K562 (cell line): ENCODE measurements around the gene SEC23A. TPM values are rescaled to one million over a fixed set of nuclear protein-coding genes. Genes with fewer than 3 reads are reported as not detected.

Source experiments
- ATAC-seq: fragments of 200-7000 bp; cut with Tn5 transposase; 3 replicates; pipeline ENCODE4 v1.9.1; 2020; ENCODE audit warnings: moderate library complexity
- BruUV-seq: library from RNA; stranded (reverse); fragments of 400-500 nt; replicated peaks from 2 replicates; lab custom pipeline; 2021; lab: Mats Ljungman, UMichigan
- CTCF ChIA-PET: fragments of 300-600 bp; formaldehyde crosslinking; extraction: SDS; loops from one replicate; lab custom pipeline; 2021; ENCODE audit warnings: low intra/inter-chr PET ratio; lab: Yijun Ruan, JAX
- POLR2A ChIA-PET: fragments of 300-600, 350-650 bp; sonication (Branson Sonifier 250); formaldehyde crosslinking; extraction: SDS; loops from one replicate; lab custom pipeline; 2021; ENCODE audit warnings: antibody characterized with exemption, inconsistent platforms; lab: Yijun Ruan, JAX
- DNase-seq, 4 experiments: peaks; one replicate each; pipeline versions ENCODE4 v3.0.0 to v3.0.0-alpha.2; 2011 to 2018; ENCODE audit warnings: low spot score in 3 of 4, mixed read lengths in 3 of 4; ENCODE audit errors: extremely low read depth in 1 of 4
- FAIRE-seq: peaks from 2 replicates; lab custom pipeline; 2011; peaks lifted over from hg19 to GRCh38; lab: Jason Lieb, UNC
- H2AFZ ChIP-seq: 2 replicates; pipeline ENCODE4 v1.6.0; 2011; ENCODE audit warnings: low read depth, low read length, control low read depth, inconsistent platforms
- H3K27ac ChIP-seq: fragments of 200-600 bp; 3 replicates; pipeline ENCODE4 v1.8.0; 2011; ENCODE audit warnings: low read depth, mild to moderate bottlenecking, control low read depth, inconsistent platforms, low read length, moderate library complexity, mixed read lengths; ENCODE audit errors: extremely low read depth
- H3K27me3 ChIP-seq, 2 experiments: fragments of 300-600 bp in 1 of 2; 2 replicates in 1 of 2; 3 replicates in 1 of 2; pipeline versions ENCODE4 v1.6.0 to v1.8.0; 2011; ENCODE audit warnings: inconsistent platforms in 2 of 2, low read length in 2 of 2, mild to moderate bottlenecking in 1 of 2, mixed read lengths in 1 of 2, moderate library complexity in 1 of 2; ENCODE audit not compliant: control insufficient read depth in 2 of 2, insufficient read depth in 2 of 2
- H3K36me3 ChIP-seq: fragments of 300-600 bp; 3 replicates; pipeline ENCODE4 v1.8.0; 2011; ENCODE audit warnings: mild to moderate bottlenecking, low read length, inconsistent platforms; ENCODE audit not compliant: control insufficient read depth, insufficient read depth
- H3K4me1 ChIP-seq, 2 experiments: fragments of 200-600 bp in 1 of 2; replicated peaks in 1 of 2; 2 replicates in 1 of 2; 3 replicates in 1 of 2; pipeline versions ENCODE4 v1.5.1 to v1.8.0; 2011; ENCODE audit warnings: inconsistent platforms in 2 of 2, low read length in 2 of 2, mild to moderate bottlenecking in 1 of 2, mixed read lengths in 1 of 2, moderate library complexity in 1 of 2; ENCODE audit not compliant: control insufficient read depth in 2 of 2, insufficient read depth in 2 of 2
- H3K4me2 ChIP-seq: 2 replicates; pipeline ENCODE4 v1.6.1; 2011; ENCODE audit warnings: low read length, control low read depth, inconsistent platforms, mixed read lengths; ENCODE audit not compliant: insufficient read depth
- H3K4me3 ChIP-seq: fragments of 200-600 bp; sonication (generic), shearing (Covaris generic); 2 replicates; pipeline ENCODE4 v1.5.1; 2016; ENCODE audit warnings: control low read depth, inconsistent platforms
- H3K79me2 ChIP-seq: fragments of 200-600 bp; 3 replicates; pipeline ENCODE4 v1.8.0; 2011; ENCODE audit warnings: low read length, inconsistent platforms; ENCODE audit not compliant: control insufficient read depth, insufficient read depth
- H3K9ac ChIP-seq, 2 experiments: 2 replicates each; pipeline versions ENCODE4 v1.6.0 to v1.6.1; 2011; ENCODE audit warnings: low read depth in 2 of 2, low read length in 2 of 2, control low read depth in 1 of 2, inconsistent platforms in 1 of 2, mild to moderate bottlenecking in 1 of 2, mixed read lengths in 1 of 2; ENCODE audit not compliant: insufficient read depth in 1 of 2
- H3K9me1 ChIP-seq: one replicate; pipeline ENCODE4 v1.6.0; 2011; ENCODE audit warnings: inconsistent platforms, mild to moderate bottlenecking, low read length, moderate library complexity; ENCODE audit not compliant: control insufficient read depth, insufficient read depth
- H3K9me3 ChIP-seq: replicated peaks from 2 replicates; pipeline ENCODE4 v1.5.1; 2011; ENCODE audit warnings: low read depth, low read length, inconsistent platforms; ENCODE audit not compliant: control insufficient read depth, insufficient read depth
- H4K20me1 ChIP-seq: replicated peaks from 2 replicates; pipeline ENCODE4 v1.6.1; 2011; ENCODE audit warnings: low read length, inconsistent platforms, mixed read lengths; ENCODE audit not compliant: control insufficient read depth, insufficient read depth
- BACH1 ChIP-seq: fragments of 200-800 bp; sonication (Bioruptor generic); IDR thresholded peaks from 2 replicates; pipeline ENCODE4 v1.6.1; 2016; ENCODE audit warnings: missing genetic modification characterization, missing compliant biosample characterization
- MEF2A ChIP-seq: IDR thresholded peaks from 2 replicates; pipeline ENCODE4 v1.6.1; 2011; ENCODE audit warnings: low read depth, mild to moderate bottlenecking, low read length, moderate library complexity; ENCODE audit not compliant: control insufficient read depth
- TEAD4 ChIP-seq, 2 experiments: sonication (generic) in 1 of 2; formaldehyde crosslinking in 1 of 2; IDR thresholded peaks; 2 replicates each; pipeline versions ENCODE4 v1.6.1 to v1.8.0; 2012 to 2022; ENCODE audit warnings: borderline replicate concordance in 1 of 2, inconsistent platforms in 1 of 2, low read length in 1 of 2, mild to moderate bottlenecking in 1 of 2, missing genetic modification reagents in 1 of 2
- WGBS: fragments of 100-300 bp; shearing (Covaris generic); methylation state at CpG from one replicate; pipeline ENCODE4 v1.1.6; 2016; ENCODE audit warnings: low coverage, mixed read lengths; ENCODE audit not compliant: insufficient coverage; ENCODE audit errors: missing lambda C conversion rate; 5-methylcytosine and 5-hydroxymethylcytosine counted together
- in situ Hi-C: fragments of 300-500 bp; cut with MboI; formaldehyde crosslinking; loops from 4 replicates; pipeline ENCODE4 v1.15.0; 2018; ENCODE audit warnings: inconsistent platforms, mixed read lengths
- intact Hi-C: fragments of 100-400 bp; cut with micrococcal nuclease; formaldehyde crosslinking; loops from 2 replicates; pipeline ENCODE4 v1.14.2; 2022
- polyA plus RNA-seq, 8 experiments: library from polyadenylated mRNA; depleted of rRNA in 4 of 8; stranded (reverse) in 5 of 8; unstranded in 3 of 8; fragments of >200 nt; fragmentation: Nextera tagmentation in 2 of 8; fragmentation: Illumina TruSeq in 1 of 8; extraction: Ambion mirVana in 2 of 8; extraction: Trizol in 1 of 8; gene quantifications; 2 replicates each; pipeline versions ENCODE4 v1.2.1 to v1.2.3, GENCODE V29; 2011 to 2014; ENCODE audit warnings: inconsistent platforms in 1 of 8, missing spikeins in 1 of 8
- total RNA-seq, 7 experiments: library from RNA; depleted of rRNA in 6 of 7; stranded (reverse); fragments of >200 nt in 6 of 7; fragmentation: Illumina TruSeq in 2 of 7; extraction: Trizol in 2 of 7; gene quantifications; 2 replicates each; pipeline versions ENCODE4 v1.2.1 to v1.2.3, GENCODE V29; 2011 to 2021; ENCODE audit warnings: low replicate concordance in 1 of 7
- TF ChIP-seq, protein P1 (sequence below), 2 experiments: fragments of 450-650 bp; IDR thresholded peaks; 2 replicates each; pipeline ENCODE4 v1.6.1; 2016

Gene SEC23A
- total and polyA plus RNA-seq, 9 of the 15 experiments (the other 6 are each of a cell fraction or from before 2014, with no cell fraction given): 5.5 to 47.0 (median 14.5) TPM

DNA sequence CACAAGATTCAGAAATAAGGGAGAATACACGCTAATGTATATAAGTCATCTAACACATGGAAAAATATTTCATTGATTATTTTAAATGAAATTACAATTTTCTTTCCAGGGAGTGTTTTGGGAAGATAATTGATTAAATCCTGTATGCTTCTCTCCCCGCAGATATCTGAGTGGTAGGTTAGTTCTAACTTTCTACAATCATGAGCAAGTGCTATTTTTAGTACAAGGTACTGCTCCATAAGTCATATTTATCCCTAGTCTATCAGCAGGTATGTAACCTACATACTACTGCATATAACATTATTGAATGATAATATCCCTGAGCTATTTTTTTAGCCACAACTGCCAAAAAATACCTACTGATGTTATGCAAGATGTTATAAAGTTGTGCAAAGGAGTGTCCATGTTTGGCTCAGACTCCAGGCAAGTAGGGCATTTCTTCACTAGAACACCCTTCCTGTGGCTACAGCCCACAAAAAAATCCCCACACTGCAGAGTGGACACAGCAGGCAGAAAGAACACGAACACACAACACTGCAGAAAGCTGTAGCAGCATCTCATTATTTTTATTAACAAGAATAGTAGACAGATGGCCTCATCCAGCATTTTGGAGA, 87.0 kb downstream of the SEC23A start:
- no TSS peak for BruUV-seq
- no peaks in the 10 kb centered on the region for H3K79me2 ChIP-seq
- ATAC-seq: no peak
- no peak overlapping the region for H2AFZ ChIP-seq
- no peak overlapping the region for H3K27ac ChIP-seq
- POLR2A ChIA-PET: interaction anchor here (1.0 kb wide), 1 partner anchor 18 kb away, joined by 3 read pairs; no protein-coding TSS in a partner anchor
- in situ Hi-C loops: loop anchor here (25.0 kb wide), 1 partner anchor 304 kb away; no protein-coding TSS in a partner anchor
- FAIRE-seq: no peak
- intact Hi-C loops: loop anchor here (2.0 to 10.0 kb wide), 4 partner anchors 71 to 1114 kb away; no protein-coding TSS in a partner anchor
- 11% methylated on average over 3 of the region's 3 CpGs for WGBS
- no peaks in the 10 kb centered on the region for H3K36me3 ChIP-seq
- no peaks in the 10 kb centered on the region for H3K27me3 ChIP-seq
- no peak overlapping the region for H3K9ac ChIP-seq
- CTCF ChIA-PET: interaction anchor here (1.9 kb wide), 1 partner anchor 294 kb away, joined by 8 read pairs; no protein-coding TSS in a partner anchor
- no peak overlapping the region for H3K4me3 ChIP-seq
- TF ChIP-seq, protein P1, sequence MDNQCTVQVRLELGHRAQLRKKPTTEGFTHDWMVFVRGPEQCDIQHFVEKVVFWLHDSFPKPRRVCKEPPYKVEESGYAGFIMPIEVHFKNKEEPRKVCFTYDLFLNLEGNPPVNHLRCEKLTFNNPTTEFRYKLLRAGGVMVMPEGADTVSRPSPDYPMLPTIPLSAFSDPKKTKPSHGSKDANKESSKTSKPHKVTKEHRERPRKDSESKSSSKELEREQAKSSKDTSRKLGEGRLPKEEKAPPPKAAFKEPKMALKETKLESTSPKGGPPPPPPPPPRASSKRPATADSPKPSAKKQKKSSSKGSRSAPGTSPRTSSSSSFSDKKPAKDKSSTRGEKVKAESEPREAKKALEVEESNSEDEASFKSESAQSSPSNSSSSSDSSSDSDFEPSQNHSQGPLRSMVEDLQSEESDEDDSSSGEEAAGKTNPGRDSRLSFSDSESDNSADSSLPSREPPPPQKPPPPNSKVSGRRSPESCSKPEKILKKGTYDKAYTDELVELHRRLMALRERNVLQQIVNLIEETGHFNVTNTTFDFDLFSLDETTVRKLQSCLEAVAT (IDR thresholded peaks at IDR 0.05): no peak
- TF ChIP-seq BACH1 (tag) (no peak), MEF2A (no peak), TEAD4 (IDR thresholded peaks at IDR 0.05; ENCODE audit: low read length) (no peak), TEAD4 (CRISPR knock-in tag; IDR thresholded peaks at IDR 0.05; ENCODE audit: borderline replicate concordance) (no peak)
- H3K9me3 ChIP-seq: no peaks in the 10 kb centered on the region
- no peaks in the 10 kb centered on the region for H4K20me1 ChIP-seq
- no peak overlapping the region for H3K4me2 ChIP-seq
- H3K4me1 ChIP-seq: no peaks in the 10 kb centered on the region
- DNase-seq: no peak
- H3K9me1 ChIP-seq: no peaks in the 10 kb centered on the region
